HG03064 (cell line): ENCODE data around the gene IMPACT.

Experiments
- ATAC-seq: cut with Tn5 transposase; IDR thresholded peaks from one replicate; pipeline ENCODE4 v1.9.1; 2021; ENCODE audit warnings: low read depth; ENCODE audit not compliant: unreplicated experiment

The IMPACT gene

GRCh38 chr18:24420551-24420950 lies 5.9 kb upstream of the IMPACT start:
- ATAC-seq: no peak

GRCh38 chr18:24421831-24422230 lies 4.6 kb upstream of the IMPACT start:
- no peak for ATAC-seq

GRCh38 chr18:24426073-24426397 lies 435 bp upstream of the IMPACT start:
- ATAC-seq: no peak

GRCh38 chr18:24427484-24427883 lies 1.0 kb downstream of the IMPACT start:
- ATAC-seq: no peak

GRCh38 chr18:24428709-24429108 lies 2.2 kb downstream of the IMPACT start:
- ATAC-seq: no peak

- no peak for ATAC-seq
Observed at GRCh38 chr18:24429188-24429587, 2.7 kb downstream of the IMPACT start.

GRCh38 chr18:24432618-24433017 lies 6.1 kb downstream of the IMPACT start:
- no peak for ATAC-seq

- no peak for ATAC-seq
Observed at GRCh38 chr18:24436939-24437338, 10.5 kb downstream of the IMPACT start.

GRCh38 chr18:24443870-24444269 lies 17.4 kb downstream of the IMPACT start:
- no peak for ATAC-seq

- no peak for ATAC-seq
Observed at GRCh38 chr18:24446453-24446852, 20.0 kb downstream of the IMPACT start.

GRCh38 chr18:24446953-24447538 lies 20.6 kb downstream of the IMPACT start:
- ATAC-seq: no peak

GRCh38 chr18:24447961-24448360 lies 21.5 kb downstream of the IMPACT start:
- ATAC-seq: no peak

- no peak for ATAC-seq
Observed at GRCh38 chr18:24456549-24456948, 30.1 kb downstream of the IMPACT start.

- no peak for ATAC-seq
Observed at GRCh38 chr18:24459772-24460171, 33.3 kb downstream of the IMPACT start.

- ATAC-seq: no peak
Observed at GRCh38 chr18:24460388-24460787, 33.9 kb downstream of the IMPACT start, which contains the start of gene HRH4. HRH4 (plus strand) TSS chr18:24460637; CDS start chr18:24460729, 92 bp downstream.

- ATAC-seq: no peak
Observed at GRCh38 chr18:24461996-24462395, 35.5 kb downstream of the IMPACT start.

- ATAC-seq: no peak
Observed at GRCh38 chr18:24462838-24463775, 36.6 kb downstream of the IMPACT start.

- no peak for ATAC-seq
Observed at GRCh38 chr18:24465486-24465885, 39.0 kb downstream of the IMPACT start.

- ATAC-seq: no peak
Observed at GRCh38 chr18:24466771-24467170, 40.3 kb downstream of the IMPACT start.

- no peak for ATAC-seq
Observed at GRCh38 chr18:24470022-24470618, 43.6 kb downstream of the IMPACT start.

GRCh38 chr18:24470805-24471204 lies 44.3 kb downstream of the IMPACT start:
- ATAC-seq: no peak

GRCh38 chr18:24472591-24472990 lies 46.1 kb downstream of the IMPACT start:
- no peak for ATAC-seq
